ENCODE data around the gene CDA.

Gene CDA

DNA sequence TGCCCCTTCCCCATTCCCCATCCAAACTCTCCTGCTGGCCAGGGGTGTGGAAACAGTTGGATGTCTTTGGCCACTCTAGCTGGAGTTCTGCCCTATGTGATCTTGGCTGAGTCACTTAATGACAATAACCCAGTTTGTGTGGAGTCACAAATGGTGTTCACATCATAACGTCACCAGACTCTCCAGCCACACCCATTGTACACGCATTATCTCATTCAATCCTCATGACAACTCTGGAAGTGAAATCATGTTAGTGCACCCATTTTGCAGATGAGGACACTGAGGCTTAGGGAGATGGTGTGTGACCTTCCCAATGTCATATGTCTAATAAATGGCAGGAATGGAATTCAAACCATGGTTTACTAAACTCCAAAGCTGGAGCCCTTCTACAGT, 1.2 kb upstream of the CDA start (continued):
- TF ChIP-seq ZNF157 (tag by site-specific recombination; IDR thresholded peaks at IDR 0.05), result no peak
- TF ChIP-seq, protein P1, sequence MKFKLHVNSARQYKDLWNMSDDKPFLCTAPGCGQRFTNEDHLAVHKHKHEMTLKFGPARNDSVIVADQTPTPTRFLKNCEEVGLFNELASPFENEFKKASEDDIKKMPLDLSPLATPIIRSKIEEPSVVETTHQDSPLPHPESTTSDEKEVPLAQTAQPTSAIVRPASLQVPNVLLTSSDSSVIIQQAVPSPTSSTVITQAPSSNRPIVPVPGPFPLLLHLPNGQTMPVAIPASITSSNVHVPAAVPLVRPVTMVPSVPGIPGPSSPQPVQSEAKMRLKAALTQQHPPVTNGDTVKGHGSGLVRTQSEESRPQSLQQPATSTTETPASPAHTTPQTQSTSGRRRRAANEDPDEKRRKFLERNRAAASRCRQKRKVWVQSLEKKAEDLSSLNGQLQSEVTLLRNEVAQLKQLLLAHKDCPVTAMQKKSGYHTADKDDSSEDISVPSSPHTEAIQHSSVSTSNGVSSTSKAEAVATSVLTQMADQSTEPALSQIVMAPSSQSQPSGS (tag by site-specific recombination; IDR thresholded peaks at IDR 0.05; ENCODE audit: low read depth), result no peak; the same call in 1 of the 2 replicates
- no peak for TF ChIP-seq ZNF211 (tag by site-specific recombination; IDR thresholded peaks at IDR 0.05; ENCODE audit: low read depth)
- TF ChIP-seq, protein P2, sequence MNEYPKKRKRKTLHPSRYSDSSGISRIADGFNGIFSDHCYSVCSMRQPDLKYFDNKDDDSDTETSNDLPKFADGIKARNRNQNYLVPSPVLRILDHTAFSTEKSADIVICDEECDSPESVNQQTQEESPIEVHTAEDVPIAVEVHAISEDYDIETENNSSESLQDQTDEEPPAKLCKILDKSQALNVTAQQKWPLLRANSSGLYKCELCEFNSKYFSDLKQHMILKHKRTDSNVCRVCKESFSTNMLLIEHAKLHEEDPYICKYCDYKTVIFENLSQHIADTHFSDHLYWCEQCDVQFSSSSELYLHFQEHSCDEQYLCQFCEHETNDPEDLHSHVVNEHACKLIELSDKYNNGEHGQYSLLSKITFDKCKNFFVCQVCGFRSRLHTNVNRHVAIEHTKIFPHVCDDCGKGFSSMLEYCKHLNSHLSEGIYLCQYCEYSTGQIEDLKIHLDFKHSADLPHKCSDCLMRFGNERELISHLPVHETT (tag by site-specific recombination; IDR thresholded peaks at IDR 0.05), result peak; percentile 81; the same call in 1 of the 2 replicates
- no peak for TF ChIP-seq ZSCAN23 (tag by site-specific recombination; IDR thresholded peaks at IDR 0.05)
- no peak for TF ChIP-seq YY2 (tag by site-specific recombination; IDR thresholded peaks at IDR 0.05)
- no peak for TF ChIP-seq ZNF621 (tag by site-specific recombination; IDR thresholded peaks at IDR 0.05)
- no peak for TF ChIP-seq IKZF3 (tag by site-specific recombination; IDR thresholded peaks at IDR 0.05)
- TF ChIP-seq, protein P3, sequence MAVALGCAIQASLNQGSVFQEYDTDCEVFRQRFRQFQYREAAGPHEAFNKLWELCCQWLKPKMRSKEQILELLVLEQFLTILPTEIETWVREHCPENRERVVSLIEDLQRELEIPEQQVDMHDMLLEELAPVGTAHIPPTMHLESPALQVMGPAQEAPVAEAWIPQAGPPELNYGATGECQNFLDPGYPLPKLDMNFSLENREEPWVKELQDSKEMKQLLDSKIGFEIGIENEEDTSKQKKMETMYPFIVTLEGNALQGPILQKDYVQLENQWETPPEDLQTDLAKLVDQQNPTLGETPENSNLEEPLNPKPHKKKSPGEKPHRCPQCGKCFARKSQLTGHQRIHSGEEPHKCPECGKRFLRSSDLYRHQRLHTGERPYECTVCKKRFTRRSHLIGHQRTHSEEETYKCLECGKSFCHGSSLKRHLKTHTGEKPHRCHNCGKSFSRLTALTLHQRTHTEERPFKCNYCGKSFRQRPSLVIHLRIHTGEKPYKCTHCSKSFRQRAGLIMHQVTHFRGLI (tag by site-specific recombination; IDR thresholded peaks at IDR 0.05), result no peak
- TF ChIP-seq ZNF23 (tag by site-specific recombination; IDR thresholded peaks at IDR 0.05; ENCODE audit: borderline replicate concordance), result no peak
- 0 out of 2 replicates have a peak, but pooled peaks have one; percentile 15 for TF ChIP-seq BCL11A (tag by site-specific recombination; IDR thresholded peaks at IDR 0.05; ENCODE audit: low read depth)
- 0 out of 2 replicates have a peak, but pooled peaks have one; percentile 29 for TF ChIP-seq ZNF24 (tag by site-specific recombination; IDR thresholded peaks at IDR 0.05)
- TF ChIP-seq ZNF776 (tag by site-specific recombination; IDR thresholded peaks at IDR 0.05; ENCODE audit: borderline replicate concordance), result no peak
- no peak for TF ChIP-seq ZNF266 (tag by site-specific recombination; IDR thresholded peaks at IDR 0.05; ENCODE audit: low read depth)
- TF ChIP-seq ZNF596 (tag by site-specific recombination; IDR thresholded peaks at IDR 0.05), result no peak
- no peak for TF ChIP-seq ZNF2 (tag by site-specific recombination; IDR thresholded peaks at IDR 0.05)
- no peak for TF ChIP-seq ZIC2 (tag by site-specific recombination; IDR thresholded peaks at IDR 0.05)
- 0 out of 2 replicates have a peak, but pooled peaks have one; percentile 16 for TF ChIP-seq ZNF664 (tag by site-specific recombination; IDR thresholded peaks at IDR 0.05)
- no peak for TF ChIP-seq ZNF146 (tag by site-specific recombination; IDR thresholded peaks at IDR 0.05)
- no peak for TF ChIP-seq ZNF76 (tag by site-specific recombination; IDR thresholded peaks at IDR 0.05; ENCODE audit: borderline replicate concordance, low read depth)
- no peak for TF ChIP-seq ZNF16 (tag by site-specific recombination; IDR thresholded peaks at IDR 0.05; ENCODE audit: low read depth)
- TF ChIP-seq ZNF292 (tag by site-specific recombination; IDR thresholded peaks at IDR 0.05; ENCODE audit: borderline replicate concordance, low read depth), result no peak
- peak; percentile 89 for TF ChIP-seq KLF17 (tag by site-specific recombination; IDR thresholded peaks at IDR 0.05)
- no peak for TF ChIP-seq ZNF174 (tag by site-specific recombination; IDR thresholded peaks at IDR 0.05)
- TF ChIP-seq ZNF362 (tag by site-specific recombination; IDR thresholded peaks at IDR 0.05), result no peak
- no peak for TF ChIP-seq ZNF133 (tag by site-specific recombination; IDR thresholded peaks at IDR 0.05)
- TF ChIP-seq, protein P4, sequence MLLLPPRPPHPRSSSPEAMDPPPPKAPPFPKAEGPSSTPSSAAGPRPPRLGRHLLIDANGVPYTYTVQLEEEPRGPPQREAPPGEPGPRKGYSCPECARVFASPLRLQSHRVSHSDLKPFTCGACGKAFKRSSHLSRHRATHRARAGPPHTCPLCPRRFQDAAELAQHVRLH (tag by site-specific recombination; IDR thresholded peaks at IDR 0.05), result 0 out of 2 replicates have a peak, but pooled peaks have one; percentile 28
- 0 out of 2 replicates have a peak, but pooled peaks have one; percentile 16 for TF ChIP-seq SP7 (tag by site-specific recombination; IDR thresholded peaks at IDR 0.05)
- TF ChIP-seq ZNF202 (tag by site-specific recombination; IDR thresholded peaks at IDR 0.05; ENCODE audit: borderline replicate concordance), result no peak
- TF ChIP-seq ZNF768 (tag by site-specific recombination; IDR thresholded peaks at IDR 0.05), result no peak
- peak; percentile 82 for TF ChIP-seq ZNF629 (tag by site-specific recombination; IDR thresholded peaks at IDR 0.05)
- no peak for TF ChIP-seq WT1 (tag by site-specific recombination; IDR thresholded peaks at IDR 0.05)

Data from HEK293 (cell line).